ENCODE measurements around the gene ELMO2. TPM values are rescaled to one million over a fixed set of nuclear protein-coding genes. Genes with fewer than 3 reads are reported as not detected.
A peak's percentile ranks its signal among the peaks of the same experiment; 100 is the strongest.

ELMO2 gene
- total RNA-seq, 1 donor from 2014 or later: 45.6 TPM

DNA sequence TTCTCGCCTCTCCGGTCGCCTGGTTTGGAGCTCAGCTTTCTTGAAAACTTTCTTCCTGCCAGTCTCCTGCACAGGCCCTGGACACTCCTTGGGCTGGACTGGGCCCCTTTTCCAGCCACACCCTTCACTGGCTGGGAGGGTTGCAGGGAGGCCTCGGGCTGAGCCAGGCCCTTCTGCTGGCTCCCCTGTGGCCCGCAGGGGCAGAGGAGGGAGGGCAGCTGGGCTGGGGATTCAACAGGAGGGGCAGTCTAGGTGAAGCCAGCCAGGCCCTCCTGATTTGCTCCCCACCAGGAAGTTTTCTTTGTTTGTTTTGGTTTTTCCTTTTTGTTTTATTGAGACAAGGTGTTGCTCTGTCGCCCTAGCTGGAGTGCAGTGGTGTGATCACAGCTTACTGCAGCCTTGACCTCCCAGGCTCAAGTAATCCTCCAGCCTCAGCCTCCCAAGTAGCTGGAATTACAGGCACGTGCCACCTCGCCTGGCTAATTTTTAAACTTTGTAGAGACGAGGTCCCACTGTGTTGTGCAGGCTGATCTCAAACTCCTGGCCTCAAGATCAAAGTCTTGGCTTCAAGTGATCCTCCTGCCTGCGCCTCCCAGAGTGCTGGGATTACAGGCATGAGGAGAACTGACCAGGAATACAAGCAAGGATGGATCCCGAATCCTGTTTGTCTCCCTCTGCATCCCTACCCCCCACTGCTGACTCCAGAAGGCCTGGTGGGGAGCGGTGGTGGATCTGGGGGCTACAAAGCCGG, 74.6 kb downstream of the ELMO2 start:
- Mint-ChIP-seq H3K4me3 (no peak overlapping the region), H3K27ac (no peak overlapping the region), H3K9me3 (no peaks in the 10 kb centered on the region), H3K4me1 (peaks cover 4% of the 10 kb centered on the region), H3K27me3 (peaks cover 43% of the 10 kb centered on the region), H3K36me3 (ENCODE audit: low read depth) (no peaks in the 10 kb centered on the region)
- intact Hi-C loops (cut with micrococcal nuclease): no loop called here
- ChIA-PET POLR2A (no interaction called here), CTCF (interaction anchor here (1.0 kb wide), 1 partner anchor 7 kb away, joined by 3 read pairs; no protein-coding TSS in a partner anchor)
- TF ChIP-seq, protein P1, sequence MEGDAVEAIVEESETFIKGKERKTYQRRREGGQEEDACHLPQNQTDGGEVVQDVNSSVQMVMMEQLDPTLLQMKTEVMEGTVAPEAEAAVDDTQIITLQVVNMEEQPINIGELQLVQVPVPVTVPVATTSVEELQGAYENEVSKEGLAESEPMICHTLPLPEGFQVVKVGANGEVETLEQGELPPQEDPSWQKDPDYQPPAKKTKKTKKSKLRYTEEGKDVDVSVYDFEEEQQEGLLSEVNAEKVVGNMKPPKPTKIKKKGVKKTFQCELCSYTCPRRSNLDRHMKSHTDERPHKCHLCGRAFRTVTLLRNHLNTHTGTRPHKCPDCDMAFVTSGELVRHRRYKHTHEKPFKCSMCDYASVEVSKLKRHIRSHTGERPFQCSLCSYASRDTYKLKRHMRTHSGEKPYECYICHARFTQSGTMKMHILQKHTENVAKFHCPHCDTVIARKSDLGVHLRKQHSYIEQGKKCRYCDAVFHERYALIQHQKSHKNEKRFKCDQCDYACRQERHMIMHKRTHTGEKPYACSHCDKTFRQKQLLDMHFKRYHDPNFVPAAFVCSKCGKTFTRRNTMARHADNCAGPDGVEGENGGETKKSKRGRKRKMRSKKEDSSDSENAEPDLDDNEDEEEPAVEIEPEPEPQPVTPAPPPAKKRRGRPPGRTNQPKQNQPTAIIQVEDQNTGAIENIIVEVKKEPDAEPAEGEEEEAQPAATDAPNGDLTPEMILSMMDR (IDR thresholded peaks at IDR 0.05): no peak
- ATAC-seq (ENCODE audit: low read depth) (no peak), DNase-seq (no peak)

DNA sequence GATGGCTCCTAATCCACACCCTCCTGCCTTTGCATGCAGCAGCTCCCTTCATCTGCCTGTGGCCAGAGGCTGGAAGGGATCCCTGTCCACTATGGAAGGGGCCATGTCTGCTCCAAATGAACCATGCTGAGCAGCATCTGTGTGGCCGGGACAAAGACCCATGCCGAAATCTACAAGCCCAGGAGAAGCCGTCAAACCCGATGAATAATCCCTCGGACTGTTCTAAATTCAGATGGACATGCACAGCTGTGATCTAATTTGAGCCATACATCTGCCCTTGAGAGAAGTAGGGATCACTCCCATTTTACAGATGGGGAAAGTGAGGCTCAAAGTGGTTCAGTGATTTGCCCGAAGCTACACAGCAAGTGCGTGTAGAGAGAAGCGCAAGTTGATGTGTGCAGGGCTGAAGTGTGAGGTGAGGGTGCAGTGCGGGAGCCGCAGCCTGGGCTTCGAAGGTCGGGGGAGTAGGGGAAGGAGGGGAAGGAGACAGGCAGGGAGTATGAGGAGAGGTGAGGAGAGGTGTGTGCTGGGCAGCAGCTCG, 75.5 kb downstream of the ELMO2 start:
- Mint-ChIP-seq H3K36me3 (ENCODE audit: low read depth) (no peaks in the 10 kb centered on the region), H3K4me3 (no peak overlapping the region), H3K27me3 (peaks cover 40% of the 10 kb centered on the region), H3K9me3 (no peaks in the 10 kb centered on the region), H3K27ac (no peak overlapping the region), H3K4me1 (peaks cover 4% of the 10 kb centered on the region)
- TF ChIP-seq, protein P1 (IDR thresholded peaks at IDR 0.05): no peak
- CTCF ChIA-PET: interaction anchor here (1.0 kb wide), 1 partner anchor 8 kb away, joined by 3 read pairs; no protein-coding TSS in a partner anchor
- no peak for DNase-seq
- intact Hi-C loops (cut with micrococcal nuclease): no loop called here
- no peak for ATAC-seq (ENCODE audit: low read depth)
- POLR2A ChIA-PET: no interaction called here

DNA sequence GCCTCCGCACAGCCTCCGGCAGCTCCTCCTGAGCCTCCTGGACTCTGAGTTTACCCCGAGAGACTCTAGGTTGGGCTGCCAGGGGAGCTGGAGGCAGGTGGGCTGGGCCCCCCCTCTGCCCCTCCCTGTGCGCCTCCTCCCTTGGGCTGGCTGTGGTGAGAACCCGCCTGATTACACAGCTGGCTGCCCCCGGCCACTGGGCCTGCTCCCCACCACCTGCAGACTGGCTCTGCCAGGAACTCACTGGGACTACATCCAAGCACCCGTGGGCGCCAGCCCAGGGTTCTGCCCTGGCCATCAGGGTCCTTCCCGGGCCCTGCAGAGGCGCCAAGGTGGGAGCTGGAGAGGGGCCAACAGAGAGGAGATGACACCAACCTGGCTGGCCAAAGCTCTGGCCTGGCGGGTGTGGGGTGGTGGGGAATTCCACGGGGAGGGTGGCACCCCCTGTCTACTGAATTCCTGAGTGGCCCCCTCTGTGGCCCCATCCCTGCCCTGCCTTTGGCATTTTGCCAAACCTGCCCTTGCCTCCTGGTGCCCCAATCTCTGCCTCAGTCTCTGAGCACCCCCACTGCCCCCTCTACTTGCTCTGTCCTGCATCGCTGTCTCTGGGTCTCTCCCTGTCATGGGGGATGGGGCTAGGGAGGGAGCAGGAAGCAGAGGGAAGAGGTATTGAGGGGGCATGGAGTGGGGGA, 76.2 kb downstream of the ELMO2 start:
- Mint-ChIP-seq H3K4me1 (peaks cover 4% of the 10 kb centered on the region), H3K36me3 (ENCODE audit: low read depth) (no peaks in the 10 kb centered on the region), H3K27ac (no peak overlapping the region), H3K4me3 (no peak overlapping the region), H3K9me3 (no peaks in the 10 kb centered on the region), H3K27me3 (peaks cover 39% of the 10 kb centered on the region)
- ATAC-seq (ENCODE audit: low read depth) (peak; percentile 28), DNase-seq (no peak)
- TF ChIP-seq, protein P1 (IDR thresholded peaks at IDR 0.05): no peak
- CTCF ChIA-PET: no interaction called here
- POLR2A ChIA-PET: no interaction called here
- intact Hi-C loops (cut with micrococcal nuclease): no loop called here

DNA sequence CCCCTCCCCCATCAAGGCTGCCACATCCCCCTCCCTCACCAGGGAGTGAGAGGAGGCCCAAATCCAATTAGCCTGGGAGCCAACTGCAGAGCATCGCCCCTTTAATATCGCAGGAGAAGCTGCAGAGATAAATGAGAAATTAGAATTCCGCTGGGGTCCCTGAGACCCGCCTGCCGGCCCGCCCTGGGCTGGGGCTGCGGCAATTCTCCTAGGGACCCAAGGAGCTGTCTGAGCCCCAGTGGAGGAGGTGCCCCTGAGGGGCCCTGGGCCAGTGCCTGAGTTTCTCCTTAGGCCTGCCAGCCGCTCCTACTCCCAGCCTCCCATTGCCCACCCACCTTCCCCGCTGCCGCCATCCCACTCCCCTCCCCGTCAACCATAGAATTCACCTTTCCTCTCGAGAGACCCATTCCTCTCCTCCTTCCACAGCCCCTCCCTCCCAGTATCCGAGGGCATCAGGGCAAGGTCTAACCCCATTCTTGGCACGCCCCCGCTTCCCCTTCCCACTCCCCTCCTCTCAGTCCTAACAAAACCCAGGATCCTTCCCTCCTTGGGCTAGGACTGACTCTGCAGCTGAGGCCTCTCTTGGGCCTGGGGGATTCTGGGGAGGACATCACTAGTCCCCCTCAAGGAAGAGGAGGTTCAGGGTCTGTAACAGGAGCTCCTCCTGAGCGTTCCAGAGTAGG, 78.1 kb downstream of the ELMO2 start:
- DNase-seq (no peak), ATAC-seq (ENCODE audit: low read depth) (no peak)
- H3K4me3 Mint-ChIP-seq: no peak overlapping the region
- peaks cover 33% of the 10 kb centered on the region for H3K27me3 Mint-ChIP-seq
- TF ChIP-seq, protein P1 (IDR thresholded peaks at IDR 0.05): no peak
- H3K9me3 Mint-ChIP-seq: no peaks in the 10 kb centered on the region
- intact Hi-C loops (cut with micrococcal nuclease): no loop called here
- no peaks in the 10 kb centered on the region for H3K36me3 Mint-ChIP-seq (ENCODE audit: low read depth)
- peaks cover 4% of the 10 kb centered on the region for H3K4me1 Mint-ChIP-seq
- POLR2A ChIA-PET: no interaction called here
- no peak overlapping the region for H3K27ac Mint-ChIP-seq
- CTCF ChIA-PET: no interaction called here

DNA sequence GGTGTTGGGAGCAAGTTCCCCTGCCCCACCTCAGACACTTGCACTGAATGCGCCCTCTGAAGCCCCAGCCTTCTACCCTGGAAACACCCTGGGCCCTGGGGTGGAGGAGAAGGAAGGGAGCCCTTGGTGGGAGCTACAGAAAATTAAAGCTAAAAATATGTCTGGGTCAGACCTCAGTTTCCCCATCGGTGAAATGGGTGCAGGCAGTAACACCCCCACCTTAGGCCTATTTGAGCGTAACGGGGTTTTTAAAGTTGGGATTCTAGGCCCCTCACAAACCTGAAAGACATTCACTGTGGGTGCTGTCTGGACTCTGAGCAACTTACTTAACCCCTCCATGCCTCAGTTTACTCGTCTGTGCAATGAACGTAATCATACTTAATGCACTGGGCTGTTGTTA, 78.9 kb downstream of the ELMO2 start:
- DNase-seq: no peak
- TF ChIP-seq, protein P1 (IDR thresholded peaks at IDR 0.05): no peak
- POLR2A ChIA-PET: no interaction called here

More for the DNA sequence above, 78.9 kb downstream of the ELMO2 start:
- H3K27ac Mint-ChIP-seq: no peak overlapping the region
- no peak overlapping the region for H3K4me3 Mint-ChIP-seq
- H3K9me3 Mint-ChIP-seq: no peaks in the 10 kb centered on the region
- no peaks in the 10 kb centered on the region for H3K36me3 Mint-ChIP-seq (ENCODE audit: low read depth)
- no peak for ATAC-seq (ENCODE audit: low read depth)
- H3K4me1 Mint-ChIP-seq: peaks cover 4% of the 10 kb centered on the region
- peaks cover 41% of the 10 kb centered on the region for H3K27me3 Mint-ChIP-seq
- intact Hi-C loops (cut with micrococcal nuclease): no loop called here
- CTCF ChIA-PET: no interaction called here

Data from activated B cell treated with CpG ODN at 0.5 μM for 24 hours (primary cell).